AG04449 (cell line): Measurements from ENCODE around the gene TRIM33.

Source experiments
- CTCF ChIA-PET: fragments of 350-600 bp; formaldehyde crosslinking; extraction: SDS; loops from one replicate; lab custom pipeline; 2021; ENCODE audit warnings: antibody characterized with exemption; lab: Yijun Ruan, JAX
- POLR2A ChIA-PET: fragments of 400-600, 350-600 bp; formaldehyde crosslinking; extraction: SDS; loops from one replicate; lab custom pipeline; 2020; ENCODE audit warnings: antibody characterized with exemption, inconsistent platforms; lab: Yijun Ruan, JAX
- DNase-seq: peaks from one replicate; pipeline ENCODE4 v3.0.0-alpha.2; 2010; ENCODE audit warnings: low read depth, low spot score
- H3K4me3 ChIP-seq: 2 replicates; pipeline ENCODE4 v1.5.1; 2011; ENCODE audit warnings: low read depth, mild to moderate bottlenecking, control low read depth, low read length
- CTCF ChIP-seq: IDR thresholded peaks from one replicate; pipeline ENCODE4 v1.5.1; 2011; ENCODE audit warnings: mild to moderate bottlenecking, moderate library complexity, low read length, control low read depth, inconsistent platforms; ENCODE audit not compliant: insufficient read depth; ENCODE audit errors: missing control alignments

TRIM33 gene

GRCh38 chr1:114468710-114469468, 42.1 kb downstream of the TRIM33 start:
- POLR2A ChIA-PET = no interaction called here
- no peak for DNase-seq
- CTCF ChIA-PET = no interaction called here

GRCh38 chr1:114468047-114468446, 43.0 kb downstream of the TRIM33 start:
- ChIA-PET POLR2A (no interaction called here), CTCF (interaction anchor here (1.2 kb wide), 1 partner anchor 44 kb away, joined by 4 read pairs; no protein-coding TSS in a partner anchor)
- no peak overlapping the region for H3K4me3 ChIP-seq
- no peak for TF ChIP-seq CTCF
- DNase-seq = no peak

More at GRCh38 chr1:114468710-114469468, 42.1 kb downstream of the TRIM33 start:
- TF ChIP-seq CTCF = no peak
- H3K4me3 ChIP-seq = no peak overlapping the region

GRCh38 chr1:114467491-114467890, 43.5 kb downstream of the TRIM33 start:
- no peak for DNase-seq
- ChIA-PET POLR2A (no interaction called here), CTCF (interaction anchor here (1.2 kb wide), 1 partner anchor 44 kb away, joined by 4 read pairs; no protein-coding TSS in a partner anchor)

GRCh38 chr1:114466334-114467014, 44.5 kb downstream of the TRIM33 start:
- no peak overlapping the region for H3K4me3 ChIP-seq
- CTCF ChIA-PET = no interaction called here
- POLR2A ChIA-PET = no interaction called here
- no peak for TF ChIP-seq CTCF
- no peak for DNase-seq

More at GRCh38 chr1:114467491-114467890, 43.5 kb downstream of the TRIM33 start:
- no peak for TF ChIP-seq CTCF
- H3K4me3 ChIP-seq = no peak overlapping the region

DNA sequence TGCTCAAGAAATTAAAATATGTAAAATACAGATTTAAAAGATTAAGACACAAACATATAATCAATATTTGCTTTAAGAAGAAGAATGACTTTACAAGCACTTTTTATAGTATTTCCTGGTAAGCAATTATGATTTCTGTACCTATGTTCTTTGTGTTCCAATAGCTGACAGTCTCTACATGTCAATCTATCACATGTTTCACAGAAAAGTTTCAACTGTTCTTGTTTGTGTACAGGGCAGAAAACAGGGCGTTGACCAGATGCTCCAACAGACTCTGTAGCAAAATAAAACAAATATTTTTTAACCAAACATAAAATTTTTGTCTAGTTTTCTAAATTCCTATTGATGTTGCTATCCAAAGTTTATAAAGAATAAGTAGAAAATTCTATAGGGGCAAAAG, 48.0 kb downstream of the TRIM33 start:
- no peak for DNase-seq
- POLR2A ChIA-PET = no interaction called here
- CTCF ChIA-PET = interaction anchor here (0.6 kb wide), 1 partner anchor 34 kb away, joined by 3 read pairs; no protein-coding TSS in a partner anchor
- no peak for TF ChIP-seq CTCF
- H3K4me3 ChIP-seq = no peak overlapping the region

- H3K4me3 ChIP-seq = no peak overlapping the region
- ChIA-PET CTCF (interaction anchor here (0.6 to 1.1 kb wide), 2 partner anchors 33 to 45 kb away, joined by 3 read pairs; no protein-coding TSS in a partner anchor), POLR2A (no interaction called here)
- DNase-seq = no peak
- TF ChIP-seq CTCF = no peak
Observed at GRCh38 chr1:114462341-114462740, 48.7 kb downstream of the TRIM33 start.
